Cardiac fibroblast (primary cell): ENCODE results near the gene POLR2L.

ENCODE experiments used
- DNase-seq, 2 donors: peaks; one replicate each; pipeline versions ENCODE4 v3.0.0 to v3.0.0-alpha.2; 2010; ENCODE audit warnings: low read depth in 2 of 2
- H3K4me3 ChIP-seq, 2 donors: replicated peaks in 1 of 2; 1 replicate in 1 of 2; 2 replicates in 1 of 2; pipeline ENCODE4 v1.5.1; 2011; ENCODE audit warnings: low read depth in 2 of 2, low read length in 2 of 2, mild to moderate bottlenecking in 2 of 2, moderate library complexity in 1 of 2
- TF ChIP-seq, protein P1 (sequence below): IDR thresholded peaks from one replicate; pipeline ENCODE4 v1.5.1; 2011; ENCODE audit warnings: low read depth, mild to moderate bottlenecking, low read length, inconsistent platforms

POLR2L gene

GRCh38 chr11:869399-870126, 27.2 kb upstream of the POLR2L start:
- no peak for DNase-seq
- TF ChIP-seq, protein P1, sequence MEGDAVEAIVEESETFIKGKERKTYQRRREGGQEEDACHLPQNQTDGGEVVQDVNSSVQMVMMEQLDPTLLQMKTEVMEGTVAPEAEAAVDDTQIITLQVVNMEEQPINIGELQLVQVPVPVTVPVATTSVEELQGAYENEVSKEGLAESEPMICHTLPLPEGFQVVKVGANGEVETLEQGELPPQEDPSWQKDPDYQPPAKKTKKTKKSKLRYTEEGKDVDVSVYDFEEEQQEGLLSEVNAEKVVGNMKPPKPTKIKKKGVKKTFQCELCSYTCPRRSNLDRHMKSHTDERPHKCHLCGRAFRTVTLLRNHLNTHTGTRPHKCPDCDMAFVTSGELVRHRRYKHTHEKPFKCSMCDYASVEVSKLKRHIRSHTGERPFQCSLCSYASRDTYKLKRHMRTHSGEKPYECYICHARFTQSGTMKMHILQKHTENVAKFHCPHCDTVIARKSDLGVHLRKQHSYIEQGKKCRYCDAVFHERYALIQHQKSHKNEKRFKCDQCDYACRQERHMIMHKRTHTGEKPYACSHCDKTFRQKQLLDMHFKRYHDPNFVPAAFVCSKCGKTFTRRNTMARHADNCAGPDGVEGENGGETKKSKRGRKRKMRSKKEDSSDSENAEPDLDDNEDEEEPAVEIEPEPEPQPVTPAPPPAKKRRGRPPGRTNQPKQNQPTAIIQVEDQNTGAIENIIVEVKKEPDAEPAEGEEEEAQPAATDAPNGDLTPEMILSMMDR = no peak
- no peak overlapping the region for H3K4me3 ChIP-seq

GRCh38 chr11:868802-869201, 26.5 kb upstream of the POLR2L start:
- DNase-seq = no peak
- H3K4me3 ChIP-seq = no peak overlapping the region
- TF ChIP-seq, protein P1 = no peak

DNA sequence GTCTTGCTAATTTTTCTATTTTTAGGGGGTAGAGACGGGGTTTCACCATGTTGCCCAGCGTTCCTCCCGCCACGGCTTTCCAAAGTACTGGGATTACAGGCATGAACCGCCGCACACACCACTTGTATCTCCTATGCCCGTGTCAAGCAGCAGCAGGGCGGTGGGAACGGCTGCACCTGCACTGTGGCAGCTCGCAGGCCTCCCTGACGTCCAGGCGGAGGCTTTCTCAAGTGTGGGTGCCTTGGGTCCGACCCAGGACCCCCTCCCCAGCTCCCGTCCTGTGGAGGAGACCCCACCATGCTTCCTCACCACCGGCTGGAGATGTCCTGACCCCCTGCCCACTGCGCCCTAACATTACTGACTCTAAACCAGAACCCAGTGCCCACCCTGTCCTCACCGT, 26.1 kb upstream of the POLR2L start:
- no peak for DNase-seq
- H3K4me3 ChIP-seq = no peak overlapping the region
- TF ChIP-seq, protein P1 = no peak

DNA sequence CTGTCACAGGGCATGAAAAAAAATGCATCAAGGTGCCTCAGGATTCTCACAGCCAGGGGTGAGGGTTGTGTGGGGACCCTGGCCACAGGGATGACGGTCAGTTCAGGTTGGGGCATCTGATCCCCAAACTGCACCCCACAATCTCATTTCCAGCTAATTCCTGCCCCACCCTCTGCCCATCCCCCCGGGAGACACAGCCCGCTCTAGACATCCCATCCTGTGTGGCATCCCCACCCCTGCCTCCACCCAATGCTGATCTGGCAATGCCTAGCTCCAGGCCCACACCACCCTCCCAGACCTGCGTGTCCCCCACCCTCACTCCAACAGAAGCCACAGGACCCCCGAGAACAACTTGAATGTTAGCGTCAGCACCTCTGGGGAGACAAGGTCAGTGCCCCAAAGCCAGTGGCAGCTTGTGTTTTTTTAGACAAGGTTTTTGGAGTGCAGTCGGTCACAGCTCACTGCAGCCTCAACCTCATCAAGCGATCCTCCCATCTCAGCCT, 25.6 kb upstream of the POLR2L start:
- H3K4me3 ChIP-seq = no peak overlapping the region
- DNase-seq = no peak
- TF ChIP-seq, protein P1 = no peak

GRCh38 chr11:866481-866880, 24.2 kb upstream of the POLR2L start:
- TF ChIP-seq, protein P1 = no peak
- DNase-seq = no peak
- H3K4me3 ChIP-seq = no peak overlapping the region

GRCh38 chr11:865462-866430, 23.4 kb upstream of the POLR2L start:
- no peak overlapping the region for H3K4me3 ChIP-seq
- DNase-seq = no peak
- TF ChIP-seq, protein P1 = no peak
